Sigmoid colon (tissue), 4 donors: Measurements from ENCODE around the gene PACC1.

Source experiments
- CTCF ChIP-seq, 4 experiments: fragments of 450-650 bp in 3 of 4; fragments of 200-600 bp in 1 of 4; IDR thresholded peaks; one replicate each; pipeline ENCODE4 v1.5.1; 2016 to 2019; ENCODE audit warnings: antibody characterized with exemption in 4 of 4, mild to moderate bottlenecking in 3 of 4, moderate library complexity in 2 of 4
- EP300 ChIP-seq, 4 donors: sonication (generic); formaldehyde crosslinking; IDR thresholded peaks; one replicate each; pipeline ENCODE4 v1.6.1; 2017; ENCODE audit warnings: antibody characterized with exemption in 4 of 4
- POLR2AphosphoS5 ChIP-seq, 4 donors: sonication (generic); formaldehyde crosslinking; IDR thresholded peaks; one replicate each; pipeline ENCODE4 v1.6.1; 2017; ENCODE audit warnings: antibody characterized with exemption in 4 of 4

- TF ChIP-seq CTCF (IDR thresholded peaks at IDR 0.05) (no peak), EP300 (IDR thresholded peaks at IDR 0.05) (no peak), POLR2AphosphoS5 (IDR thresholded peaks at IDR 0.05) (no peak)
Observed at GRCh38 chr1:212438831-212439237, 24.1 kb upstream of the PACC1 start.
